ENCODE results near the gene NME1. TPM values are rescaled to one million over a fixed set of nuclear protein-coding genes. Genes with fewer than 3 reads are reported as not detected.
A peak's percentile ranks its signal among the peaks of the same experiment; 100 is the strongest.
"Not testable (repeated sequence)": the region's sequence is repeated elsewhere in the genome, so short reads cannot be mapped to it uniquely, and the experiment has no call there.

NME1 gene
- 40.7 TPM for total RNA-seq

GRCh38 chr17:51153210-51154072, at the start of gene NME1:
Gene NME1 (plus strand): TSS chr17:51153559. CDS start chr17:51155655, 2,096 bp downstream.
- peak; percentile 100 for DNase-seq

- DNase-seq = no peak
Observed at GRCh38 chr17:51107778-51108177, 45.6 kb upstream of the NME1 start.

GRCh38 chr17:51112303-51113222, 40.8 kb upstream of the NME1 start:
- not testable (repeated sequence) for DNase-seq

GRCh38 chr17:51115179-51115578, 38.2 kb upstream of the NME1 start:
- no peak for DNase-seq

GRCh38 chr17:51118330-51119195, 34.8 kb upstream of the NME1 start:
- DNase-seq = no peak

GRCh38 chr17:51119415-51120356, 33.7 kb upstream of the NME1 start:
- peak; percentile 66 for DNase-seq

- no peak for DNase-seq
Observed at GRCh38 chr17:51120357-51120738, 33.0 kb upstream of the NME1 start.

- DNase-seq = peak; percentile 95
Observed at GRCh38 chr17:51120739-51121619, 32.4 kb upstream of the NME1 start, which contains the start of gene SPAG9. Gene SPAG9 (minus strand): TSS chr17:51120868. CDS start chr17:51120656, 212 bp downstream.

GRCh38 chr17:51121620-51122472, 31.5 kb upstream of the NME1 start:
- DNase-seq = peak; percentile 86

GRCh38 chr17:51122473-51123115, 30.8 kb upstream of the NME1 start:
- DNase-seq = not testable (repeated sequence)

- DNase-seq = no peak
Observed at GRCh38 chr17:51124640-51125503, 28.5 kb upstream of the NME1 start.

- DNase-seq = no peak
Observed at GRCh38 chr17:51128076-51128475, 25.3 kb upstream of the NME1 start.

GRCh38 chr17:51132964-51133319, 20.4 kb upstream of the NME1 start:
- DNase-seq = no peak

GRCh38 chr17:51133365-51133764, 20.0 kb upstream of the NME1 start:
- no peak for DNase-seq

- DNase-seq = no peak
Observed at GRCh38 chr17:51135956-51136355, 17.4 kb upstream of the NME1 start.

GRCh38 chr17:51142597-51142996, 10.8 kb upstream of the NME1 start:
- no peak for DNase-seq
